GM18508 (cell line): ENCODE data around the gene SDSL.

Experiments
- ATAC-seq: cut with Tn5 transposase; IDR thresholded peaks from one replicate; pipeline ENCODE4 v1.9.1; 2021; ENCODE audit warnings: moderate number of reproducible peaks; ENCODE audit not compliant: insufficient read depth, unreplicated experiment

SDSL gene

GRCh38 chr12:113395119-113395518, 27.1 kb upstream of the SDSL start:
- ATAC-seq, result no peak

- no peak for ATAC-seq
These were observed 26.0 kb upstream of the SDSL start for GRCh38 chr12:113396200-113396599.

- no peak for ATAC-seq
These were observed 25.2 kb upstream of the SDSL start for GRCh38 chr12:113396828-113397496.

- no peak for ATAC-seq
These were observed 24.5 kb upstream of the SDSL start for GRCh38 chr12:113397497-113398197.

GRCh38 chr12:113398346-113399290, 23.6 kb upstream of the SDSL start:
- ATAC-seq, result no peak

GRCh38 chr12:113399490-113399889, 22.7 kb upstream of the SDSL start:
- ATAC-seq, result no peak

GRCh38 chr12:113400362-113400761, 21.8 kb upstream of the SDSL start:
- ATAC-seq, result no peak

GRCh38 chr12:113401066-113402000, 20.8 kb upstream of the SDSL start:
- ATAC-seq, result no peak

- ATAC-seq, result no peak
These were observed 19.5 kb upstream of the SDSL start for GRCh38 chr12:113402586-113403260.

- ATAC-seq, result no peak
These were observed 18.5 kb upstream of the SDSL start, which contains the start of gene SDS for GRCh38 chr12:113403435-113404415. SDS (minus strand) TSS chr12:113403887; CDS start chr12:113399708, 4,179 bp downstream.

- ATAC-seq, result no peak
These were observed 16.5 kb upstream of the SDSL start for GRCh38 chr12:113405694-113406093.

GRCh38 chr12:113407931-113408600, 14.1 kb upstream of the SDSL start:
- ATAC-seq, result no peak

- ATAC-seq, result no peak
These were observed 13.4 kb upstream of the SDSL start for GRCh38 chr12:113408756-113409298.

- ATAC-seq, result no peak
These were observed 12.6 kb upstream of the SDSL start for GRCh38 chr12:113409462-113410124.

- ATAC-seq, result no peak
These were observed 8.7 kb upstream of the SDSL start for GRCh38 chr12:113413488-113413939.

GRCh38 chr12:113414519-113415038, 7.6 kb upstream of the SDSL start:
- no peak for ATAC-seq
